Skeletal muscle cell (primary cell): ENCODE measurements around the gene PDK2.
A peak's percentile ranks its signal among the peaks of the same experiment; 100 is the strongest.

Source experiments
- DNase-seq: peaks from one replicate; pipeline ENCODE4 v3.0.0-alpha.2; 2010; ENCODE audit warnings: low read depth
- H3K4me3 ChIP-seq: 2 replicates; pipeline ENCODE4 v1.5.1; 2011; ENCODE audit warnings: low read depth, mild to moderate bottlenecking, control low read depth, low read length, moderate library complexity

Gene PDK2

GRCh38 chr17:50161023-50161910 lies 66.1 kb downstream of the PDK2 start:
- peak; percentile 68 for DNase-seq
- peak overlapping the region; percentile 66 for H3K4me3 ChIP-seq
